Superior temporal gyrus (tissue), 1 donor: ENCODE data around the gene PTPRK.

Source experiments
- DNase-seq: peaks from one replicate; pipeline ENCODE4 v3.0.0-alpha.2; 2016; ENCODE audit errors: extremely low spot score

Gene PTPRK

DNA sequence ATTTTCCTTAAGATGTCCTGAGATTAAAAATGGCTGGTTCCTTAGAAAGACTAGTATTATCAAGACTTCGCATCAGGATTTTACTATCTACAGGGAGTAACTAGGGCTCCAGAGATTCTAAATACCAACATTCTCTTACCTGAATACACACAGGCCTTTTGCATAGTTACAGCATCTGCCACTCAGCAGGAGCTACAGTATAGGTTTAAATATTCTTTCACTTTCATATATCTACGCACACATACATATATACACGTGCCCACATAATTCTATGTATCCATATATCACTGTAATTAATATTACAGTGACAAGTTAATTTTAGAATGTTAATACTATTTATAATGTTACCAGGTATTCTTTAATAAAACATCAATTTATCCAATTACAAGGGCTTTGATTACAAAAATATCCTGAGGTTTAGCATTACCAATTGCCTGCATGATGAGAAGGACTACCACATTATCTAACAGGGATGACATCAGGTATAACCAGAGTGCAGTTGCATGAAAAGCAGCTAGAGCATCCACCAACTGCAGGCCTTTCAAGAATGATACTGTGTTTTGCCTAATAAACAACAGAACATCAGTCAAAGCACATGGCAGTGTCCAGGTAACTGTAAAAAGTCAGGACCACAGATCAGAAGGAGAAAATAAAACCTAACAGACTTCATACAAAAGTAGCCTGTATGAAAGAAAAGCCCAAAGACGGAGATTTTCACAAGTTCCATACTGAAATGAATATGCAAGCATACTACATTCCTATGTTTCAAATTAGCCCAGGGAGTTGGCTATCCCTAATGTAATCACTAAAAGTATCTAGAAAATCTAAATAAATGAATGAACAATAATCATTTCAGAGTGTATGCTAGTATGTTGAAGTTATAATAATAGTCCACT, 268.7 kb downstream of the PTPRK start:
- DNase-seq, result no peak

GRCh38 chr6:128250370-128251070, 269.9 kb downstream of the PTPRK start:
- no peak for DNase-seq

DNA sequence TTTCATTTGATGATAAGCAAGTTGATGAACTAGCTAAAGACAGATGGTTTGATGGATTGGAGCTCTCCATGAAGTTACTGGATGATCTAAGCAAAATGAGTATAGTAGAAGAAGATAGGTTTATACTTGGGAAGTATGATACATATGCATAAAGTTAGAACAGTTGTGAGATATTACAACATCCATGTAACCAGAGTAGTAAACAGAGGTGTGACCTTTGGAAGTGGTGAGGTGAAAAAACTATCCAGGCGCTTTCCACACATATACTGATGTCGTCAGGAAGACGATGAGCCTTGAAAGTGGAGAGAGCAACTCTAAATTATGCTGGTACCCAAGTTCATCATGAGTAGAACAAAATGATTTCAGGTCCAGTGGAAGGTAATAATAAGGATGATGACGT, 271.0 kb downstream of the PTPRK start:
- DNase-seq, result no peak

DNA sequence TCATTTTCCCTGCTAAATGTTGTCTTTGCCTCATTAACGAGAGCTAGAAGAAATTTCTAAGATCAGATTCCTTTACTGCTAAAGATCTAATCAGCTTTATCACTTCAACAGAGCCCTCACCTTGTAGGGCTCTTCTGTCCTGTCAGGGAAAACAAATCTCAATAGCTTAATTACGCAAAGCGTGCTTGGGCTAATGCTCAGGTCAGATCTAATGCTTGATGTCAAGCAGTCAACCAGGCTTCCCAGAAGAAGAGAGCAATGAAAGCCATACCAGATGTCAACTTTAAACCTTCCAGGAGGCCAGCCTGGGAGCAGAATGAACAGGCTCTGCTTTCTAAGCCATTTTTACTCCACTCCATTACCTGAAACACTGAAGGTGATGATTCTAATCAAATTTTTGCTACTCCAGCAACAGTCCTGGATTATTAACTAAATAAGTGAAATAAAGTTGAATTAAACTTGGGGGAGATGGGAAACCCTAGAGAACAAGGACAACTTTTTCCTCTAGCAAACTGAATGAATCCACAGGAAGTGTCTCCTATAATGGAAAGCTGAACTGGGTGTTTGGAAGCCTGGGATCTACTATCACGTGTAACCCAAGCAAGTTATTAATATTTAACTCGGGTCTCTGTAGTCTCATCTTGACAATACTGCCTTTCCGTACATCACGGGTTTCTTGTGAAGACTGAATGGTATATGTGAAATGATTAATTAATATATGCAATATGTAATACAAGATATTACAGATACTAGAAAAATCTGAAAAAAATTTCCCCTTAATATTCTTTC, 273.7 kb downstream of the PTPRK start:
- no peak for DNase-seq

GRCh38 chr6:128244751-128245405, 275.5 kb downstream of the PTPRK start:
- DNase-seq, result no peak

DNA sequence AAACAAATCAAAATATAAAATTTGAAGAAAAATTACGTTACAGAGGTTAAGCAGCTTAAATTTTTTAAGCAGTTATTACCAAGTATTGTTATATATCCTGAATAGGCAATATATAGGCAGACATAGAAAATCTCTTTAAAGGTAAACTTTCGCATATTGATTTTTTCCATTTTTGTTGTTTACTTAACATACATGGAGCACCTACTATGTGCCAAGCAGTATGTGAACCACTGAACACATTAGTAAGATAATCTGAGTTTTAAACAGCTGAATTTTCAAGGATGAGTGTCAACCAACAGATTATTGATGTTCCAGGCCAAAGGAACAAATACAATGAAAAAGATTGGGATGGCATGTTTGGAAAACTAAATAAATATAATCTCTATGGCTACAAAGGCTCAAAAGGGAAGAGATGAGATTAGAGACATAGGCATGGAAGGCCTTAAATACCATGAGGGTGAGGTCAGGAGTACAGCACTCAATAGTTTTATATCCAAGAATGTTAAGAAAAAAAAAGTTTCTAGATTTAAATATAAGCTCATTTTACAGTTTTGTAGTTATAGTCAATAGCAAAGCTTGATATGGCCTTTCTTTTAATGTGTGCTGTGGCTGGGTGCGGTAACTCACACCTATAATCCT, 277.5 kb downstream of the PTPRK start:
- no peak for DNase-seq

DNA sequence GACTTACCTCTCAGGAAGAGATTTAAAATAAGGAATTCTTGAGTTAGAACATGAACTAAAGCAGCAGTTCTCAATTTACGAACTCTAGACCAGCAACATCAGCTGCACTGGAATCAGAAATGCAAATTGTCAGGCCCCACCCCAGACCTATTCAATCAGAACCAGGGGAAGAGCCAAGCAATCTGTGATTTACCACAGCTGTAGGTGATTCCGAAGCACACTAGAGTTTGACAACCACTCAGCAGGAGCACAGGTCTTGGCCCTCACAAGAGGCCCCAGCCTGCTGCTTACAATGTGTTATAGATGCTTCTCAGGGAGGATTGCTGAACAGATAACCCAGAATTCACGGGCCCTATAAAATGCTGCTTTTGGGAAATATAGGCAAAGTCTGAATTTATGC, 279.2 kb downstream of the PTPRK start:
- DNase-seq, result no peak

GRCh38 chr6:128240024-128240428, 280.4 kb downstream of the PTPRK start:
- DNase-seq, result peak; percentile 45

DNA sequence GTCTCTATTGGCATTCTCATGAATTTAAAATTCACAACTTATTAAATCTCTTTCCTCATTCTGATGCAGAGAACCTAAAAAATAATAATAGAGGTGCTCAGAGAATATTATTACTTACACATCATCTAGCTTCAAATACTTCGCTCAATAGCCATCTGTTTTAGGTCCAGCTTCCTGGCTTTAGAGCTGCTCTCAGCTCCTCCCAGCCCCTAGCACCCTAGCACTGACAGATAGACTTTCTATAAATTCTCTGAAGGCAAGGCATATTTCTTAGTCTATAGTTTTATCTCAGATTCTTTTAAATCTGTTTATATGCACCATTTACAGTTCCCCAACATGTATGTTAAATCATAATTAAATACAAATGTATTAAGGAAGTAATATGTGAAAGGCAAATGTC, 281.3 kb downstream of the PTPRK start:
- no peak for DNase-seq

- DNase-seq, result peak; percentile 68
These were observed 282.2 kb downstream of the PTPRK start for GRCh38 chr6:128238225-128238624.

- no peak for DNase-seq
These were observed 284.8 kb downstream of the PTPRK start for GRCh38 chr6:128235556-128235955.

- no peak for DNase-seq
These were observed 286.9 kb downstream of the PTPRK start for GRCh38 chr6:128233531-128233930.

GRCh38 chr6:128230267-128230989, 290.0 kb downstream of the PTPRK start:
- DNase-seq, result no peak

- DNase-seq, result no peak
These were observed 294.8 kb downstream of the PTPRK start for GRCh38 chr6:128225612-128226011.

- DNase-seq, result no peak
These were observed 303.5 kb downstream of the PTPRK start for GRCh38 chr6:128216917-128217316.

DNA sequence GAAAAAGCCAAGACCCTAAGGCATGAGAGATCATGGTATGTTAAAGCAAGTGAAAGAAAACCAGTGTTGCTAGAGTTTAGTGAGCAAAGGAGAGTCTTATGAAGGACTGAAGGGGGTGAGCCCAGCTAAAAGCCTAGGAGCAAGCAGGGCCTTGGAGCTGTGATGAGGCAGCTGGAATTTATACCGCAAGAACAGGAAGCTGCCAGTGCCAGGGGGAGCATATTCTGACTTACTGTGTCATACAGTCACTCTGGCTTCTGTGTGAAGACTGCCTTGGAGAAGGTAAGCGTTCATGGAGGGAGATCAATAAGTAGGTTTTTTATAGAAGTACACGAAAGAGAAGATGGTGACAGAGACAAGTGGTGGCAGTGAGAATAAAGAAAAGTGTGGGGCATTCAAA, 310.6 kb downstream of the PTPRK start:
- DNase-seq, result no peak

DNA sequence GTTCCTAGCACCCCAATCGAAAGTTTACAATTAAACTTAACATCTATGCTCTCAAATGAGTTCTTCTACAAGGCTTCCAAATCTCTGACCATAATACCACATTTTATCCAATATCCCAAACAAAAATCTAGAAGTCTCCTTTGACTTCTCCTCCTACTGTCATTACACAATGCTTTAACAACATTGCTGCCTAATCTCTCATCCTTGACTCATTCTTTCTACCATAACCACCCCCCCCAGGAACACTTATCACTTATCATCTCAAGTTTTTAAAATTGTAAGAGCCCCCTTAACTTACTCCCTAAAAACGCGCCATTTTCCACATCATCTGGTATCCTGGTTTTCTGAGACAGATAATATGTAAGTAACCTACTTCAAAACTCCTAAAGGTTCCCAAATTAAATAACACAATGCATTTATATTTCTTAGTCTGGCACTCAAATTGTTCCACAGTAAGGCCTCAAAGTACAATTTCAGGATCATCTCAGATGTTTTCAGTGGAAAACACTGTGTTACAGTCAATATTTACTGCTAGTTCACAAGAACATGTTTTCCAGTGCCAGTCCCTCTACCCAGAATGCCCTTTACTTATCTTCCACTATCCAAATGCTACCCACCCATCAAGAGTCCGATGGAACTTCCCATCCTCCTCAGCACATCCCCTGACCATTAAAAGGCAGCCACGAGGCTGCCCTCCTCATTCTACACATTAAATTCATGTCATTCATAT, 311.4 kb downstream of the PTPRK start:
- DNase-seq, result no peak

DNA sequence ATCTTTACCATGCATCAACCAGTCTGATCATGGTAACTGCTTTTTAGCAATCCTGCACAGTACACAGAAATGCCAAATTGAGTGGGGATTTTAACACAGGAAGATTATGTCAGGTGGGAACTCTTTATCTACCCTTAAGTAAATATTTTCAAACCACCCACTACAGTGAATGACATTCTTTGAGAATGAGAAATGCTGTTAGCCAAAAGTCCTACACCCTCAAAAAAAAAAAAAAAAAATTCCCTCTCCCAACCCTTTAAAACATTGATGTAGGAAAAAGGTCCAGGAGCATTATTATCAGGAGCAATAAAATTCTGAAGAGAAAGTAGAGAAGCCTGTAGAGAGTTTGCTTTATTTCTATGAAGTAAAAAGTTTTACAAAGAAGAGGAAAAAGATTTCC, 312.3 kb downstream of the PTPRK start:
- no peak for DNase-seq

DNA sequence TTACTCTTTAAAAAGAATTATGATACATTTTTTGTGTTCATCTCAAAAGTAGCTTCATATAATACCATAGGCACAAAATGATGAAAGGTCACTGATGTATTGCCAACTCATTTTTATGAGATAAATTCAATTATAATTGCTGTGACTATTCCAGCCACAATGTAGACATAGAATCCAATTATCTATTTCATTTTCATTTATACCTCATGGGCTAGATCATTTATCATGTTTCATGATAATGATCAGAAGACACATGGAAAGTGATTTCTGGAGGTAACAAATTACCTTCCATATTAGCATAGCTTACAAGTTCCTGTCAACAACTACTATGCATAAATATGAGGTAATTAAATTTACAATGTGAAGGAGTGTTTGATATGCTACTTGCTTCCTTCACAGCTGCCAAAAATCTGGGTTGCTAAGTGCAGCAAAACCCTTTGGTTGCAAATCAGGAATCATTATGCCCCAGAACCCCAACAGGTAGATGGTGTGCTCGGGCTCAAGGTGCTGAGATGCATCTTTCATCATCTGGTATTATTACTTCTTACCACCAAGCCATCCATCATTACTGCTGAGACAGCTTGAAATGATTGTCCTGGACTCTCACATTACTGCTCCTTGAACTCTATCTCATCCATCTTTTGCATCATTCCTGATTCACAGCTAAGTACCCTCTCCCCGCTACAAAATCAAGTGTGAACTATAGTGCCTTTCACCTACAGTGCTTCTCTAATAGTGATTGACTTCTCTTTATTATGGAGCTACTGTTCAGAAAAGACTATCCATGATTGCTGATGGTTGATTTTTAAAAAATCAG, 313.6 kb downstream of the PTPRK start:
- no peak for DNase-seq
